GM12878 (cell line): ENCODE data around the gene NDNF. TPM values are rescaled to one million over a fixed set of nuclear protein-coding genes. Genes with fewer than 3 reads are reported as not detected.

Experiments
- ATAC-seq: fragments of 200-7000 bp; cut with Tn5 transposase; 3 replicates; pipeline ENCODE4 v1.9.1; 2020; ENCODE audit warnings: mild to moderate bottlenecking, moderate library complexity
- BruUV-seq: library from RNA; stranded (reverse); fragments of 400-500 nt; replicated peaks from 2 replicates; lab custom pipeline; 2021; lab: Mats Ljungman, UMichigan
- CTCF ChIA-PET: fragments of 300-600 bp; sonication (Branson Sonifier 250); formaldehyde crosslinking; extraction: SDS; loops from one replicate; lab custom pipeline; 2021; ENCODE audit warnings: inconsistent platforms; lab: Yijun Ruan, JAX
- POLR2A ChIA-PET: fragments of 350-600 bp; formaldehyde crosslinking; extraction: SDS; loops from one replicate; lab custom pipeline; 2021; ENCODE audit warnings: inconsistent platforms; lab: Charles Lee
- RAD21 ChIA-PET: fragments of 300-600 bp; sonication (Branson Sonifier 250); formaldehyde crosslinking; loops from one replicate; lab custom pipeline; 2023; ENCODE audit warnings: antibody characterized with exemption; ENCODE audit not compliant: unreplicated experiment; lab: Charles Lee
- SMC1A ChIA-PET: fragments of 300-600 bp; sonication (Branson Sonifier 250); formaldehyde crosslinking; loops from one replicate; lab custom pipeline; 2023; ENCODE audit not compliant: unreplicated experiment, uncharacterized antibody; lab: Charles Lee
- DNase-seq: peaks from one replicate; pipeline ENCODE4 v3.0.0-alpha.2; 2011; ENCODE audit warnings: low read depth, low spot score
- FAIRE-seq: peaks from 3 replicates; lab custom pipeline; 2011; peaks lifted over from hg19 to GRCh38; lab: Jason Lieb, UNC
- H2AFZ ChIP-seq: 2 replicates; pipeline ENCODE4 v1.6.0; 2011; ENCODE audit warnings: low read depth, low read length, control low read depth; ENCODE audit not compliant: control insufficient read depth
- H3K27ac ChIP-seq: 2 replicates; pipeline ENCODE4 v1.5.1; 2011; ENCODE audit warnings: control low read depth; ENCODE audit not compliant: control insufficient read depth, insufficient read depth
- H3K27me3 ChIP-seq, 2 experiments: replicated peaks in 1 of 2; 2 replicates each; pipeline versions ENCODE4 v1.6.0 to v1.6.1; 2011; ENCODE audit warnings: low read length in 1 of 2; ENCODE audit not compliant: control insufficient read depth in 2 of 2, insufficient read depth in 2 of 2
- H3K36me3 ChIP-seq, 2 experiments: 2 replicates each; pipeline ENCODE4 v1.5.1; 2011; ENCODE audit warnings: low read length in 1 of 2; ENCODE audit not compliant: control insufficient read depth in 2 of 2, insufficient read depth in 2 of 2
- H3K4me1 ChIP-seq: 2 replicates; pipeline ENCODE4 v1.6.1; 2011; ENCODE audit warnings: mild to moderate bottlenecking, low read length, moderate library complexity, mixed read lengths; ENCODE audit not compliant: control insufficient read depth, insufficient read depth
- H3K4me2 ChIP-seq: 2 replicates; pipeline ENCODE4 v1.6.0; 2011; ENCODE audit warnings: control low read depth; ENCODE audit not compliant: control insufficient read depth, insufficient read depth
- H3K4me3 ChIP-seq: fragments of 200-600 bp; sonication (generic); 2 replicates; pipeline ENCODE4 v1.5.1; 2016
- H3K79me2 ChIP-seq: 2 replicates; pipeline ENCODE4 v1.6.0; 2011; ENCODE audit warnings: low read length; ENCODE audit not compliant: control insufficient read depth, insufficient read depth
- H3K9ac ChIP-seq: 2 replicates; pipeline ENCODE4 v1.8.0; 2011; ENCODE audit warnings: low read length, control low read depth, mixed read lengths; ENCODE audit not compliant: control insufficient read depth, insufficient read depth
- H3K9me3 ChIP-seq: replicated peaks from 3 replicates; pipeline ENCODE4 v1.5.1; 2011; ENCODE audit warnings: mild to moderate bottlenecking, low read length; ENCODE audit not compliant: control insufficient read depth, insufficient read depth
- H4K20me1 ChIP-seq: 2 replicates; pipeline ENCODE4 v1.6.0; 2011; ENCODE audit not compliant: control insufficient read depth, insufficient read depth
- ASH2L ChIP-seq: fragments of 300-600, 200-600 bp; sonication (generic); IDR thresholded peaks from 2 replicates; pipeline ENCODE4 v1.6.1; 2017; ENCODE audit warnings: low read depth, mild to moderate bottlenecking, borderline replicate concordance
- CBFB ChIP-seq: IDR thresholded peaks from 2 replicates; pipeline ENCODE4 v1.6.1; 2016; ENCODE audit warnings: antibody characterized with exemption, low read depth
- CBX3 ChIP-seq: fragments of 200-600 bp; sonication (generic); IDR thresholded peaks from 2 replicates; pipeline ENCODE4 v1.6.1; 2016; ENCODE audit warnings: low read depth, borderline replicate concordance
- EZH2 ChIP-seq: IDR thresholded peaks from 2 replicates; pipeline ENCODE4 v1.6.1; 2012; ENCODE audit warnings: low read depth, mild to moderate bottlenecking, control low read depth, inconsistent platforms, low read length, borderline replicate concordance; ENCODE audit not compliant: control insufficient read depth
- LARP7 ChIP-seq: fragments of 450-650 bp; IDR thresholded peaks from 2 replicates; pipeline ENCODE4 v1.6.1; 2017; ENCODE audit warnings: mild to moderate bottlenecking
- MEF2A ChIP-seq: IDR thresholded peaks from 2 replicates; pipeline ENCODE4 v1.6.1; 2011; ENCODE audit warnings: low read depth, mild to moderate bottlenecking, low read length, moderate library complexity; ENCODE audit not compliant: insufficient read depth
- NFXL1 ChIP-seq: fragments of 450-650 bp; IDR thresholded peaks from 2 replicates; pipeline ENCODE4 v1.6.1; 2017; ENCODE audit warnings: antibody characterized with exemption, mild to moderate bottlenecking, borderline replicate concordance
- NR2C1 ChIP-seq: fragments of 450-650 bp; IDR thresholded peaks from 2 replicates; pipeline ENCODE4 v1.6.1; 2017; ENCODE audit warnings: antibody characterized with exemption, mild to moderate bottlenecking, moderate library complexity
- PAX8 ChIP-seq: fragments of 450-650 bp; IDR thresholded peaks from 2 replicates; pipeline ENCODE4 v1.6.1; 2017; ENCODE audit warnings: mild to moderate bottlenecking, moderate library complexity
- POLR2AphosphoS2 ChIP-seq: IDR thresholded peaks from 2 replicates; pipeline ENCODE4 v1.6.1; 2011; ENCODE audit warnings: low read depth, mild to moderate bottlenecking, low read length, improper control_type of control experiment, moderate library complexity
- STAT1 ChIP-seq: fragments of 450-650 bp; conservative IDR thresholded peaks from 2 replicates; pipeline ENCODE4 v1.6.1; 2014; ENCODE audit warnings: antibody characterized with exemption, mild to moderate bottlenecking
- WRNIP1 ChIP-seq: IDR thresholded peaks from 2 replicates; pipeline ENCODE4 v1.6.1; 2011; ENCODE audit warnings: low read depth, low read length, improper control_type of control experiment, borderline replicate concordance
- YBX1 ChIP-seq: fragments of 450-650 bp; IDR thresholded peaks from 2 replicates; pipeline ENCODE4 v1.6.1; 2016; ENCODE audit warnings: antibody characterized with exemption
- ZNF24 ChIP-seq: fragments of 450-650 bp; IDR thresholded peaks from 2 replicates; pipeline ENCODE4 v1.6.1; 2017; ENCODE audit warnings: antibody characterized with exemption, mild to moderate bottlenecking
- WGBS: methylation state at CpG from one replicate; pipeline ENCODE4 v1.1.6; 2016; ENCODE audit warnings: low lambda C conversion rate; ENCODE audit not compliant: insufficient replicate concordance, insufficient coverage; ENCODE audit errors: missing lambda C conversion rate; 5-methylcytosine and 5-hydroxymethylcytosine counted together
- in situ Hi-C: fragments of 300-500 bp; cut with MboI; formaldehyde crosslinking; loops from 9 replicates; pipeline ENCODE4 v1.14.3; 2018; ENCODE audit warnings: mixed read lengths
- intact Hi-C: fragments of 100-400 bp; cut with micrococcal nuclease; formaldehyde crosslinking; loops from one replicate; pipeline ENCODE4 v1.14.2; 2022; ENCODE audit not compliant: unreplicated experiment
- polyA plus RNA-seq, 11 experiments: library from polyadenylated mRNA; depleted of rRNA in 4 of 11; unstranded in 6 of 11; stranded (reverse) in 5 of 11; fragments of >200 nt; fragmentation: Nextera tagmentation in 4 of 11; fragmentation: Illumina TruSeq in 1 of 11; extraction: Ambion mirVana in 4 of 11; extraction: Trizol in 1 of 11; gene quantifications; 1 replicate in 1 of 11; 2 replicates in 10 of 11; pipeline versions ENCODE4 v1.2.1 to v1.2.3, GENCODE V29; 2011 to 2016; ENCODE audit warnings: inconsistent platforms in 2 of 11, missing spikeins in 2 of 11, low read depth in 1 of 11
- total RNA-seq, 4 experiments: library from RNA; depleted of rRNA in 3 of 4; stranded (reverse); fragments of >200 nt in 3 of 4; fragmentation: Illumina TruSeq in 1 of 4; extraction: Trizol in 1 of 4; gene quantifications; 2 replicates each; pipeline versions ENCODE4 v1.2.1 to v1.2.3, GENCODE V29; 2013 to 2021

NDNF gene
- total and polyA plus RNA-seq, 10 of the 15 experiments (the other 5 are each of a cell fraction or from before 2014, with no cell fraction given): 0.26 TPM; not detected in 9

- 13% methylated on average over 4 of the region's 4 CpGs for WGBS
- ATAC-seq: no peak
- Histone ChIP-seq H3K9ac (no peak overlapping the region), H4K20me1 (no peaks in the 10 kb centered on the region), H3K36me3 (no peaks in the 10 kb centered on the region), H3K4me3 (no peak overlapping the region), H3K27ac (no peak overlapping the region), H3K4me1 (no peaks in the 10 kb centered on the region), H3K27me3 (no peaks in the 10 kb centered on the region)
- CTCF ChIA-PET: no interaction called here
- intact Hi-C loops: no loop called here
- SMC1A ChIA-PET: no interaction called here
- TF ChIP-seq MEF2A: no peak
- TF ChIP-seq CBX3: no peak
- TF ChIP-seq CBFB: no peak
- TF ChIP-seq ZNF24: no peak
- TF ChIP-seq NR2C1: no peak
- TF ChIP-seq ASH2L: no peak
- no peak for TF ChIP-seq LARP7
- no peak for TF ChIP-seq YBX1
- TF ChIP-seq POLR2AphosphoS2: no peak
- no peak for TF ChIP-seq PAX8
- no peak for TF ChIP-seq STAT1
- TF ChIP-seq WRNIP1: no peak
- no peak for TF ChIP-seq NFXL1
- no peak for TF ChIP-seq EZH2
- TF ChIP-seq, all 136 proteins: peak for 0
- Histone ChIP-seq H2AFZ (no peak overlapping the region), H3K9me3 (no peaks in the 10 kb centered on the region), H3K79me2 (no peaks in the 10 kb centered on the region), H3K4me2 (no peak overlapping the region)
- ChIA-PET RAD21 (no interaction called here), POLR2A (no interaction called here)
- FAIRE-seq (no peak), DNase-seq (no peak)
- no TSS peak for BruUV-seq
- in situ Hi-C loops: no loop called here
Measured at GRCh38 chr4:121003863-121004262, 68.5 kb downstream of the NDNF start.
